ENCODE results near the gene IGFBP2.

The IGFBP2 gene

DNA sequence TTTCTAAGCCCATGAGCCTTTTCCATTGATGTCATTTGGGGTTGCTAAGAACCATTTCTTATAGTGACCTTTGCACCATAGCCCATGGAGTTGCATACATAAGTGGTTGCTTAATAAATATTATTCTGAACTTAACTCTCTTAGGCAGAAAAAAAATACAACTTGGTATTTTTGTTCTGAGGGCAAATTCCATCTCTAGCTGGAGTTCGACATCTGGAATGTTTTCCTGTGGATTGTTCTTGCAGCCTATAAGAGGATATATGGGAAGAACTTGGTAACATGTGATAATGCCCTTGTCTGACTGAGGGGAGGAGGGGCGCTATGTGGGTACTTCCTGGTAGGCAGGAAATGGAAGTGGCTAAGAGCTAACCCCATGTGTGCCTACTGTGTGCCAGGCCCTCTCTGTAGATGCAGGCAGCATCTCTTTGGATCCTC is 20.7 kb downstream of the IGFBP2 start:
- DNase-seq (ENCODE audit: low read depth in 2 of 2), result peak in 1 of 2 donors; percentile 73
- no peak overlapping the region for H3K4me3 ChIP-seq (replicated peaks in 1 of 2; ENCODE audit: low read depth in 2 of 2, low read length in 2 of 2)
- TF ChIP-seq, protein P1, sequence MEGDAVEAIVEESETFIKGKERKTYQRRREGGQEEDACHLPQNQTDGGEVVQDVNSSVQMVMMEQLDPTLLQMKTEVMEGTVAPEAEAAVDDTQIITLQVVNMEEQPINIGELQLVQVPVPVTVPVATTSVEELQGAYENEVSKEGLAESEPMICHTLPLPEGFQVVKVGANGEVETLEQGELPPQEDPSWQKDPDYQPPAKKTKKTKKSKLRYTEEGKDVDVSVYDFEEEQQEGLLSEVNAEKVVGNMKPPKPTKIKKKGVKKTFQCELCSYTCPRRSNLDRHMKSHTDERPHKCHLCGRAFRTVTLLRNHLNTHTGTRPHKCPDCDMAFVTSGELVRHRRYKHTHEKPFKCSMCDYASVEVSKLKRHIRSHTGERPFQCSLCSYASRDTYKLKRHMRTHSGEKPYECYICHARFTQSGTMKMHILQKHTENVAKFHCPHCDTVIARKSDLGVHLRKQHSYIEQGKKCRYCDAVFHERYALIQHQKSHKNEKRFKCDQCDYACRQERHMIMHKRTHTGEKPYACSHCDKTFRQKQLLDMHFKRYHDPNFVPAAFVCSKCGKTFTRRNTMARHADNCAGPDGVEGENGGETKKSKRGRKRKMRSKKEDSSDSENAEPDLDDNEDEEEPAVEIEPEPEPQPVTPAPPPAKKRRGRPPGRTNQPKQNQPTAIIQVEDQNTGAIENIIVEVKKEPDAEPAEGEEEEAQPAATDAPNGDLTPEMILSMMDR (IDR thresholded peaks at IDR 0.05; ENCODE audit: low read depth, low read length), result no peak

DNA sequence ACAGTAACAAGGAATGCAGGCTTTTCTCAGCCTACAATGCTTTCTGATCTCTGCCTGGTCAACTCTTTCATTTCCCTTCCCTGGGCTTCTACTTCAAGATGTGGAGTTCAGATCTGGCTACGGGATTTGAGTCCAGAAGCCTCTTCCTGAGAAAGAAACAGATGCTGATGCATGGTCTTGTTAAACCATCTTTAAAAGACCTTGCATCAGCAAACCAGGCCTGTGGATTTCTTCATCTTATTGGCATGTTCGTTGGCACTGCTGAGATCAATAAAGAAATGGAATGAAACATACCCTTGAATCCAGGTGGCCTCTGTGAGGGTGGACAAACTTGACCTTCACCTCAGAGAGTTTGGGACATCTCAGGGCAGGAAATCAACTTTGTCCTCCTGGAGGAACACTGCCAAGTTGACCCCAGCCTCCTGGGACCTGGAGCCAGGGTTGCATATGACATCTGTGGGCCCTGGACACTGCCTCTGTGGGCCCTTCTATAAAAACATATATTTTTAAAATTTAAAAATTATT is 21.4 kb downstream of the IGFBP2 start:
- DNase-seq (ENCODE audit: low read depth in 2 of 2), result no peak
- H3K4me3 ChIP-seq (replicated peaks in 1 of 2; ENCODE audit: low read depth in 2 of 2, low read length in 2 of 2), result no peak overlapping the region
- TF ChIP-seq, protein P1 (IDR thresholded peaks at IDR 0.05; ENCODE audit: low read depth, low read length), result no peak

DNA sequence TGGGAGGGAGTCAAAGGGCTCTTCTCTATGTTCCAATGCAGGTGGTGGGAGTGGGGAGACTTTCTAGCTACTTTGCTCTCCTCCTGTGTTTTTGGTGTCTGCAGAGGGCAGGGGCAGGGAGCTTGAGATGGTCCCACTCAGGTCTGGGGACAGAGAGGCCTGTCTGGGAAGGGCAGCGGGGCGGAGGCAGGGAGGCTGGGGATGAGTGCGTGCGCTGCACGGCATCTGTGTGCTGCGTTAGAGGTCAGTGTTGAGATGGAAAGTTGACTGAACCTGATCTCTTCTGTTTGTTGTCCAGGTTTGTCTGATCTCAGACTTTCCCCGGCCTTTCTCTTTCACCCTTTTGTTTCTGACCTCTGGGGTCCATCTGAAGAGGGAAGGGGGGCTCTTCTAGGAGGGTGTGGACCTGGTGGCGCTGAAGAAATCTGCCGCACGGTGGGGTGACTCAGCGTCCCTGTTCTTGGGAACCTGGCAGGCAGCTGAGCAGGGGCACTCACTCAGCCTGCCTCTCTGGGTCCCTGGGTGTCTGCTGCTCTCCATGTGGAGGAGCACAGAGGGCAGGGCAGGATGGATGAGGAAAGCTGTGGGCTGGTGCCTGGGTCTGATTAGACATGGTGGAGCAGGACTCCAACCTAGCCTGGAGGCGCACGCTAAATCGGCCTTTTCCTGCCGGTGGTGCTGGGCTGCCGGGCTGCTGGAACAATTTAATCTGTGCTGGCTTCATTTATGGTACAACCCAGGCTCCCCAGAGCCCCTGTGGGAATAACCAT is 24.1 kb downstream of the IGFBP2 start:
- no peak overlapping the region for H3K4me3 ChIP-seq (replicated peaks in 1 of 2; ENCODE audit: low read depth in 2 of 2, low read length in 2 of 2)
- TF ChIP-seq, protein P1 (IDR thresholded peaks at IDR 0.05; ENCODE audit: low read depth, low read length), result no peak
- DNase-seq (ENCODE audit: low read depth in 2 of 2), result no peak

DNA sequence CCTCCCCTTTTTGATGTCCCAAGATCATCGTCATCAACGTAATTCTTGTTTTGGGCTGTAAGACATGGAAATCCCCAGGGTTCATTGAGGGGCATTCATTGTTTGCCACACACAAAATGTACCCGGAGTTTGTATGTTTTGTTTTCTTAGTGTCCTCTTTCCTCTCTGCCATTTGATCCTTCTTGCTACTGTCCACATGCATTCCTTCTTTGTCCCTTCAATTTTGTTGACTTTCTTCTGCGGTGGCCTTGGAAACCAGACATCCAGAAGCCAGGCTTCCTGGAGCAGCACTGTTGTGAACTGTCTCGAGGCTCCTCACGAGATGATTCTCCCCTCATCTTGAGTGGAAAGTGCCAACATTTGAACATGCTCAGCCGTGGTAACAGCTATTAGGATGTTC is 24.8 kb downstream of the IGFBP2 start:
- TF ChIP-seq, protein P1 (IDR thresholded peaks at IDR 0.05; ENCODE audit: low read depth, low read length), result no peak

DNA sequence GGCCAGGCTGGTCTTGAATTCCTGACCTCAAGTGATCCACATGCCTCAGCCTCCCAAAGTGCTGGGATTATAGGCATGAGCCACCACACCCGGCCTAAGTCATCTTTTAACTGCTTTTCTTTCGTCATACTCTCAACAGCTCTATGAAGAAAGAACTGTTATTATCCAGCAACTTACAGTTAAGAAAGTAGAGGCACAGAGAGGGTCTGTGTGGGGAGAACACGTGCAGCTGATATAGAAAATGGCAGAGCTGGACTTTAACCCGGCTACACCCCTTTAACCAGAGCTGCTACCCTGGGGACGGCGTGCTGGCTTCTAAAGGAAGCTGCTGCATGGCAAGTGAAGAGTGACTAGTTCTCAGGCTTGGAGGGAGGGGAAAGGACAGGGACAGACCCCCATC is 25.5 kb downstream of the IGFBP2 start:
- TF ChIP-seq, protein P1 (IDR thresholded peaks at IDR 0.05; ENCODE audit: low read depth, low read length), result no peak
- DNase-seq (ENCODE audit: low read depth in 2 of 2), result no peak
- H3K4me3 ChIP-seq (replicated peaks in 1 of 2; ENCODE audit: low read depth in 2 of 2, low read length in 2 of 2), result no peak overlapping the region

More for the DNA sequence above, 24.8 kb downstream of the IGFBP2 start:
- H3K4me3 ChIP-seq (replicated peaks in 1 of 2; ENCODE audit: low read depth in 2 of 2, low read length in 2 of 2), result no peak overlapping the region
- DNase-seq (ENCODE audit: low read depth in 2 of 2), result no peak

DNA sequence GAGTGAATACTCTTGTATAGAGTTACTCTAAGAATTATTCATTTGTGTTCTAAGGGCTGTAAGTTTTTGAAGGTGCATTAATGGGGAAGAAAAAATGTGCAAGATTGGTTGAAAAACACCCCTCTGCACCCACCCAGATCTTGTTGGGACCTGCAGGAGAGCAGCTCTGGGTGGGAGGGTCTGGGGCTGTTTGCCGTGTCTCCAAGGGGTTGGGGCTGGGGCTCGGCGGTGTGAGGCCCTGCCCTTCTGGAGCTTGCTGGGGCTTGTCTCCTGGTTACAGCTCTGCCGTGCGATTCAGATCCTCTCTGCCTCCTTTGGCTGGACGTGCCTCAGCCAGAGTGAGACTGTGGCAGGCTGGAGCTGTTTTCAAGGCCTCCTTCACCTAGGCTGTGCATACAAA is 26.1 kb downstream of the IGFBP2 start:
- TF ChIP-seq, protein P1 (IDR thresholded peaks at IDR 0.05; ENCODE audit: low read depth, low read length), result no peak
- H3K4me3 ChIP-seq (replicated peaks in 1 of 2; ENCODE audit: low read depth in 2 of 2, low read length in 2 of 2), result no peak overlapping the region
- DNase-seq (ENCODE audit: low read depth in 2 of 2), result no peak

All from cardiac fibroblast (primary cell).